HG03097 (cell line): ENCODE data around the gene PLA1A.
A peak's percentile ranks its signal among the peaks of the same experiment; 100 is the strongest.

Experiments used
- ATAC-seq: cut with Tn5 transposase; IDR thresholded peaks from one replicate; pipeline ENCODE4 v1.9.1; 2021; ENCODE audit not compliant: unreplicated experiment, low FRiP score

PLA1A gene

GRCh38 chr3:119604878-119605277 is 7.2 kb downstream of the PLA1A start:
- no peak for ATAC-seq

- no peak for ATAC-seq
Observed at GRCh38 chr3:119608405-119609000, 10.8 kb downstream of the PLA1A start.

DNA sequence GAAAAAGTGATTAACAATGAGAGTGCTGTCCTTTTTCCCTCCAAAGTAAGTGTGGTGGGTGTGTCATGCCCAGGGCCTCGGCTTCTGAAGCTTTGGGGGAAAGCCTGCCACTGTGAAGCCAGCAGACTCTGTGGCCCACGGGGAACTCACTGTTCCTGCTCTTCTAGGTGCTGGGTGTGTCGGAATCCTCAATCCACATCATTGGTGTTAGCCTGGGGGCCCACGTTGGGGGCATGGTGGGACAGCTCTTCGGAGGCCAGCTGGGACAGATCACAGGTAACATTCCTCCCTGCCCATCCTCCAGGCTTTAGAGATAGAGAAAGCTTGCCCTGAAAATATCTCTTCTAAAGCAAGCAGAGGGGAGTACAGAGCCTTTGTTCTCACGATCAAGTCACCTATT is 11.6 kb downstream of the PLA1A start:
- no peak for ATAC-seq

- ATAC-seq, result no peak
Observed at GRCh38 chr3:119611664-119612063, 14.0 kb downstream of the PLA1A start.

GRCh38 chr3:119613201-119613600 is 15.5 kb downstream of the PLA1A start:
- no peak for ATAC-seq

- ATAC-seq, result no peak
Observed at GRCh38 chr3:119613872-119614271, 16.2 kb downstream of the PLA1A start.

DNA sequence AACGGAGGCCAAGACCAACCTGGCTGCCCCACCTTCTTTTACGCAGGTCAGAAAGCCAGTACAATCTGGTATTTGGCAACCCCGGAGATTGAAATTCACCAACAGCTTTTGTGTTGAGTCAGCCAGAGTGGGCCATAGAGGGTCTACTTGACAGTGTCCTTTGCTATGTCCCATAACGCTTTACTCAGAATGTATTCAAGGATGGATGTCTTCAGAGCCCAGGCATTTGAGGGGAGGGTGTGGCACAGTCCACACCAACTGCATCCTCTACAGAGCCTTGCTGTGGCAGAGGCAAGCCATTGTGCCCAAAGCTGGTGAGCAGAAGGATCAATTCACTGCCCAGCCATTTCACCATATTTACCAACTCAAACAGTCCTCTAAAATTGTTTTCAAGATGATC is 18.4 kb downstream of the PLA1A start:
- ATAC-seq, result no peak

GRCh38 chr3:119619094-119619493 is 21.4 kb downstream of the PLA1A start:
- ATAC-seq, result no peak

- no peak for ATAC-seq
Observed at GRCh38 chr3:119620899-119621298, 23.2 kb downstream of the PLA1A start.

GRCh38 chr3:119624002-119624720 is 26.5 kb downstream of the PLA1A start:
- no peak for ATAC-seq

GRCh38 chr3:119625451-119626153 is 27.9 kb downstream of the PLA1A start:
- no peak for ATAC-seq

DNA sequence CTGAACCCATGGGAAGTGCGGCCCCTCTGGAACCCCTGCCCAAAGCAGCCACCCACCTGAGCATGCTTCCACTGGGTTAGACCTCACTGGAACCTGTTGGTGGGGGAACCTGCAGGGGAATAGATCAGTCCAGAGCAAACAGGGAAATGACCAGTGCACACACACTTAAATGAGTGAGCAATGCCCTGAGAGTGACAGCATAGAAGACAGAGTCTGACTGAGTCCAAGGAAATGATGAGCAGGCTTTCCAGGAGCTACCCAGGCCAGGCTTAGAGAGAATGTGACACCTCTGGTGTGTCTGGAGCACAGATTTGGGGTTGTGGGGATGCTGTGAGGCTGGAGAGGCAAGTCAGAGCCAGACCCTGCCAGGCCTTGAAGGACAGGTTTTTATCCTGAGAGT is 28.5 kb downstream of the PLA1A start:
- ATAC-seq, result no peak

- no peak for ATAC-seq
Observed at GRCh38 chr3:119627461-119627860, 29.8 kb downstream of the PLA1A start.

DNA sequence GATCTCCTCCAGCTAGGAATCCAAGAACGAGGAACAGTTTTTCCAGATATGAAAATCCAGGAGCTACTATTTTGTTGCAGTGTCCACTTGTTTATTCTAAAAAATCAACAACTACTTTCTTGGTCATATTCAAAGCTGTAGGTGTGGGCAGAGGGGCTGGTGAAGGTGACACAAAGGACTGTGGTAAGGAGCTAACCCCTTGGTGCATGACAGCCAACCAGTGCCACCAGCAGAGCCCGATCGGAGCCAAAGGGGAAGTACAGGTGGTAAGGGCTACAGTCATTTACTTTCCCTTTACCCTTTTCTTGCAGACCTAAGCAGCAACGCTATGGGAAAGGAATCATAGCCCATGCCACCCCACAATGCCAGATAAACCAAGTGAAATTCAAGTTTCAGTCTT is 30.7 kb downstream of the PLA1A start:
- peak; percentile 53 for ATAC-seq

- no peak for ATAC-seq
Observed at GRCh38 chr3:119628816-119629445, 31.2 kb downstream of the PLA1A start.

- no peak for ATAC-seq
Observed at GRCh38 chr3:119630128-119630879, 32.6 kb downstream of the PLA1A start.

- no peak for ATAC-seq
Observed at GRCh38 chr3:119630880-119631329, 33.2 kb downstream of the PLA1A start.

GRCh38 chr3:119631516-119631915 is 33.8 kb downstream of the PLA1A start:
- ATAC-seq, result no peak

- ATAC-seq, result no peak
Observed at GRCh38 chr3:119632216-119632615, 34.5 kb downstream of the PLA1A start.

- no peak for ATAC-seq
Observed at GRCh38 chr3:119632829-119633228, 35.1 kb downstream of the PLA1A start.

DNA sequence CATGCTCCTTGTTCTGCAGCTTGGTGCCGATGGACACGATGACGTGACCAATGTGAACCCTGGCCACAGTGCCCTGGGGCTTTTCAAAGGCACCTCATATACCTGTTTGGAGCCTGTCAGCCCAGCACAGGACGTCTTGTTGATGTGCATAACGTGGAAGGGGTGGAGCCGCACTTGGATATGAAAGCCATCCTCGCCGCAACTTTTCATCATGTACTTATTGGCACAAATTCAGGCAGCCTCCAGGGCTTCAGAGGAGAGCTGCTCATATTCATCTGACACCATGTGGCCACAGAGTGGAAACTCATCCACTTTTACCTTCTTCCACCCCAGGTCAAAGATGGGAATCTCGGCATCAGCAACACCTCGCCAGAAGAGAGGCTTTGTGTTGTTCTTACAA is 38.0 kb downstream of the PLA1A start:
- ATAC-seq, result no peak
